ENCODE data around the gene PRSS8.
A peak's percentile ranks its signal among the peaks of the same experiment; 100 is the strongest.
"Not testable (repeated sequence)": the region's sequence is repeated elsewhere in the genome, so short reads cannot be mapped to it uniquely, and the experiment has no call there.

The PRSS8 gene
- 0 to 0.04 (median 0) reads per million in 3 experiments for total RNA-seq

DNA sequence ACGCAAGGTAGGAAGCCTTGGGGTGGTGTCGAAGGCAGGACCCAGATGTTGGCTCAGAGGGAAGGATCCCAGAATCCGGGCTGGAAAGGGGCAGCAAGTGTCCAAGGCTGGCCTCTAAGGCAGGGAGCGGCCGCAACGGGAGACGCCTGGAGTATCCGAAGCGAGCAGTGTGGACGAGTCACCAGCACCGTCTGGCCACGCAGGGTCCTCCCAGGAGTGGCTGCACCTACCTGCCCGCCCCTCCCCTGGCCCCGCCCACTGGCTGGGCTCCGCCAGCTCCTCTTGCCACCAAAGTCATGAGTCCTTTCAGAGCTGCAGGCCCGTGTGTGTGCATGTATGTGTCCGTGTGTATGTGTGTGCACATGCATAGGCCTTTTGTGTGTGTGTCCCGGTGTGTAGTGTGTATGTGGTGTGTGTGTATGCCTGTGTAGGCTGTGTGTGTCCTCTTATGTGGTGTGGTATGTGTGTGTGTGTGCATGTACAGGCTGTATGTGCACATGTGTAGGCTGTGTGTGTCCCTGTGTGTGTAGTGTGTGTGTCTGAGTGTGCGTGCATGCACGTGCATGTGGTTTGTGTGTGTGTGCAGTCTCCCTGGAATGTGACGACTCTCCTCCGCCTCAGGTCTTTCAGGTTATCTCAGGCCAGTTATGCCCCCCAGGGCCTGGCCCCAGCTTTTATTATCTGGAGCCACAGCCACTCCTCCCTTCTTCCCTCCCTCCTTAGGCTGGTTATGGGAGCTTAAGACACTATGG is at the start of gene PRSS8:
TSS of gene PRSS8 (minus strand) at position 193 of the 752 bp plus-strand sequence. CDS start 229 bp downstream, outside the sequence.
- DNase-seq, result no peak

DNA sequence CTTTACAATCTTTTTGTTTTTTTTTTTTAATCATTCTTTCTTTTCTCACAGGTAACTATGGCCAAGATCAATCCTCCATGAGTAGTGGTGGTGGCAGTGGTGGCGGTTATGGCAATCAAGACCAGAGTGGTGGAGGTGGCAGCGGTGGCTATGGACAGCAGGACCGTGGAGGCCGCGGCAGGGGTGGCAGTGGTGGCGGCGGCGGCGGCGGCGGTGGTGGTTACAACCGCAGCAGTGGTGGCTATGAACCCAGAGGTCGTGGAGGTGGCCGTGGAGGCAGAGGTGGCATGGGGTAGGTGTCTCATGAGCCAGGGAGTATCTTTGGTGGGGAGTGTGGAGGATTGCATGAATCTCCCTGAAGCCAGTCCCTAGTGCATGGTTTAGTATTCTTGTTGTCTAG is 49.4 kb upstream of the PRSS8 start:
- no peak for DNase-seq

DNA sequence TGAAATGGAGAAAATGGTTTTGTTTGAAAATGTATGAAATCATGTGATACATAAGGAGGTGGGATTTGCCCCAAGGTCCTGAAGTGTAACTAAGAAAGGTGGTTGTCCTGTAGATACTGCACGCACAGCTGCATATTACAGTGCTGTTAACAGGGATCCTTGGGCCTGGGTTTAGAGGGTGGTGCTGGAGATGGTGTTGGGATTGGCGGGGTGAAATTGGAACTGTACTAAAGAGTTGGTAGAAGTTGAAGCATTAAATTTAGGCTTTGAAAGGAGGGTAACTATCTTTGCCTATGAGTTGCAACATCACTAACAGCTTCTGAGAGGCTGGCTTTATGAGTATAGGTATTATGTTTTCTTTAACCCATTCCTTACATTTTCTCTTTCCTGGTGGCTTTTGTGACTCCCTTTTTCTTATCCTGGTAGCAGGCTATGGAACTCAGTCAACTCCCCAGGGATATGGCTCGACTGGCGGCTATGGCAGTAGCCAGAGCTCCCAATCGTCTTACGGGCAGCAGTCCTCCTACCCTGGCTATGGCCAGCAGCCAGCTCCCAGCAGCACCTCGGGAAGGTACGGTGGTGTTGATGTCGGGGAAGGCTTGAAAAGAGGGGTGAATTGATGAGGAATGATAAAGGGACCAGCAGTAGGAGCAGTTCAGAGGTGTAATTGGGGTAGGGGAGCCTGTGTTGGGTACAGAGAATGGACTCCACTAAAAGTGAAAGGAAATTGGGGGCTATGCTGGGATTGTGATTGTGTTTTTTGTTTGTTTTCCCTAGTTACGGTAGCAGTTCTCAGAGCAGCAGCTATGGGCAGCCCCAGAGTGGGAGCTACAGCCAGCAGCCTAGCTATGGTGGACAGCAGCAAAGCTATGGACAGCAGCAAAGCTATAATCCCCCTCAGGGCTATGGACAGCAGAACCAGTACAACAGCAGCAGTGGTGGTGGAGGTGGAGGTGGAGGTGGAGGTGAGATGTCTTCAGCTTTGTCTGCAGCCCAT is 48.2 kb upstream of the PRSS8 start:
- DNase-seq, result no peak

DNA sequence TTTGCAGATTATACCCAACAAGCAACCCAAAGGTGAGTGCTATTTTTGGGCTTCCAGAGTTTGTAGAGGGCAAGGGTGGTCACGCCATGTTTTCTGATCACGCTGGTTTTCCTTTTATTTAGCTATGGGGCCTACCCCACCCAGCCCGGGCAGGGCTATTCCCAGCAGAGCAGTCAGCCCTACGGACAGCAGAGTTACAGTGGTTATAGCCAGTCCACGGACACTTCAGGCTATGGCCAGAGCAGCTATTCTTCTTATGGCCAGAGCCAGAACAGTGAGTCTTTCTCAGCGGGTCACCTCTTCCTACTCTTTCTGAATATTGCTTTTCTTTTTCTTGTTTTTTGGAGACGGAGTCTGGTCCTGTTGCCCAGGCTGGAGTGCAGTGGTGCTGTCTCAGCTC is 46.9 kb upstream of the PRSS8 start:
- no peak for DNase-seq

DNA sequence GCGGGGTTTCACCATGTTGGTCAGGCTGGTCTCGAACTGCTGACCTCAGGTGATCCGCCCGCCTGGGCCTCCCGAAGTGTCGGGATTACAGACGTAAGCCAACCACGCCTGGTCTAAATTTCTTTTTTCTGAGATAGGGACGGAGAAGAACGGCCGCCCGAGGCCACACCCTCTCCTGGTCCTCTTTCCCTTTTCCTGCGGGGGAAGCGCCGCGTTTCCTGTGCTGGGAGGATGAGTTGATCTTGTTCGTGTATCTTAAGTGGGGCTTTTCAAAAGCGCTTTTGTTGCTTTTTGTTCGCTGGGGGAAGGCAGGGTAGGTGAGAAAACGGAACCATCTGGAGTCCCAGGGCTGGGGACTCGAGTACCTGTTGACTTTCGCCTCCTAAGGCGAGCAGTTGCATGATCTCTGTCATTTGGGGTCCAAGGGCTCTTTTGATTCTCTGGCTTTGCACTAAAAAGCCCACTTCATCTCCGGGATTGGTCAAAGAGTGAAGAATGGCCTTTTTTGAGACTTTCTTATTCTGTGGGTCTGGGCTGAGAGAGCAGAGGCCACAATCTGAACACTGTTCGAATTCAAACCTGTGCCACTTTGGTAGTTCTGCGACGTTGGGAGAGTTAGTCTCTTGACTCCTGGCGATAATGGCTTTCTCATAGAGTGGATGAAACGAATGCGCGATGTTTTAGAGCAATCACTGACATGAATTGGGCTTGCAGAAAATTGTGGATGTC is 45.7 kb upstream of the PRSS8 start:
- no peak for DNase-seq

DNA sequence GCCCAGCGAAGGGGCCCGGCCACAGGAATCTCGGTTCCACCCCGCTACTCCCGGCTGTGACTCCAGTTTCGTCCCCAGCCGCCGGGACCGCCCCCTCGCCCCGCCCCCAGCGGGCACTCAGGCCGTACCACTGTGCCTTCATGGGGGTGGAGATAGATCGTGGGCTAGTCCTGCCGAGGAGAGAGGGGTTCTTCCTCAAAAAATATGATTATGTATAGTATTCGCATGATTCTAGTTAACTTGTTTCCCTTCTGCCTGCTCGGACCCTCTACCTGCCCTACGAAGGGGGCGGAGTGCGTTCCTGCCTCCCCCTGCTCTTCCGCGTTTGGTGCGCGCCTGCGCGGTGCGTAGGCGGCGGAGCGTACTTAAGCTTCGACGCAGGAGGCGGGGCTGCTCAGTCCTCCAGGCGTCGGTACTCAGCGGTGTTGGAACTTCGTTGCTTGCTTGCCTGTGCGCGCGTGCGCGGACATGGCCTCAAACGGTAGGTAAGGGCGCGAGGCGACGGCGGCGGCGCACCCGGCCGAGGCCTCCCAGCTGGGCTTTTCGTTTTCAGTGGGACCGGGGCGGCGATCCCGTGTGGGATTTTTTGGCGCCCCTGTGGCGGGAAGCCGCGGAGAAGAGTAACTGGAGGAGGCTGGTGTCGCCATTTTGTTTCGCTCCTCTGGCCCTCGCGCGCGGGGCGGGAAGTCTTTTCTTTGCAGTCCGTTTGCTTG is 44.4 kb upstream of the PRSS8 start, which contains the start of gene FUS:
TSS of gene FUS (plus strand) at position 393 of the 713 bp plus-strand sequence. CDS start at position 469, 76 bp downstream.
- DNase-seq, result peak; percentile 91

DNA sequence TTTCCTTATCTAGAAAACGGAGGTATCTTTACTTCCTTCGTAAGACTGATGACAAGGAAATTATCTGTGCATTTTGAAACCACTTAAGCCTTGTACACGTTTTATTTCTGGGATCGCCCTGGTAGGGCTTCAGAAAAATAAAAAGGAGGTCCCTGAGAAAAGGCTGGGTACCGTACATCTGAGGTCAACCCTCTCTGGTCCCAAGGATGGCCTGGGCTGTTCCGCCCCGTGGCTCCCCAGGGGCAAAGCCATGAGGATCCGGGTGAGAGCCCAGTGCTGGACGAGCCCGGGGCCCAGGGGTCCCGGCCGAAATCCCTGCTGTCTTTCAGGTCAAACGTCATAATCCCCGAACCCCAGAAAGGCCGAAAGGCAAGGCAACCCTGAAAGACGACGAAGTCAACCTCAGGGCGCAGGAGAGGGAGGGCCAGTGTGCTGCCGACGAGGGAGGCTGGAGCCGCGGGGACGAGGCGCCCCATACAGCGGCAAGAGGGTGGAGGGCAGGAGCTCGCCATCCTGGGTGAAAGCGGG is 43.8 kb upstream of the PRSS8 start:
- no peak for DNase-seq

DNA sequence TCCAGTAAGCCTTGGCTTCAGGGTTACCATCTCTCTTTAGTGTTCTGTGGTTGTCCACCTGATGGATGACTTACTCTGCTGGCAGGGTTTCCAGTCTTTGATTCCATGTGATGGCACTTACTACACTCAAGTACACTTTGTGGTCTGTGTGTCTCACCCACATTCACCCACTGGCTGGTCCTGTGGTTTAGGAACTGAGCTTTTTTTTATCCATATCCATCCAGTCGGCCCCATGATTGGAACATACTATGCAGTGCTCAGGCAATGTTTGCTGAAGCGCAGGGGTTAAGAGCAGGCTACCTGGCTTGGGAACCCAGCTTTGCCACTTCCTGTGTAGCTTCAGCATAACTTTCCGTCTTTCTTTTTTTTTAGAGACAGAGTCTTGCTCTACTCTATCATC is 41.6 kb upstream of the PRSS8 start:
- DNase-seq, result peak; percentile 61

DNA sequence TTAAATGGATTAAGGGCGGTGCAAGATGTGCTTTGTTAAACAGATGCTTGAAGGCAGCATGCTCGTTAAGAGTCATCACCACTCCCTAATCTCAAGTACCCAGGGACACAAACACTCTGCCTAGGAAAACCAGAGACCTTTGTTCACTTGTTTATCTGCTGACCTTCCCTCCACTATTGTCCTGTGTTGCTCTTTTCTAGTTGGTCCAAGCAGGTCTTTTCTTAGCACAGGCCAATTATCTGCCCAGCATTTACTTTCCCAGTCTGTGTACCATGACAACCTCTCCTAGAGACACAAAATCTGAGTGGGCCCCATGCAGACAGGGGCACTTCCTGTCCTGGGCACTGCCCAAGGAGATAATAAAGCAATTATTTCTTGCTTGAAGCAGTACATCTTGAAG is 34.5 kb upstream of the PRSS8 start:
- not testable (repeated sequence) for DNase-seq

DNA sequence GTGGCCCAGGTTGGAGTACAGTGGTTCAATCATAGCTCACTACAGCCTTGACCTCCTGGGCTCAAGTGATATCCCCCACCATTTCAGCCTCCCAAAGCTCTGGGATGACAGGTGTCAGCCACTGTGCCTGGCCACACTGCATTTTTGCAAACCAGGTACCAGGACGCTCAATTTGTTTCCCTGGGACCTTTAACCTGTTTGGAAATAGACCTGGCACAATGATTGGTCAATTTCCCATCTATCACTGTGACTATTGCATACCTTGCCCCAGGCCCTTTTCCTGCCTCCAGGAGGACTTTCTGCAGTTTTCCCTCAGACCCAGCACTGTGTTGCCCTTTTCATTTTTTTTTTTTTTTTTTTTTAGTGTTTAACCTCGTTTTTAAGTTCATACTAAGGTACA is 33.3 kb upstream of the PRSS8 start:
- no peak for DNase-seq

DNA sequence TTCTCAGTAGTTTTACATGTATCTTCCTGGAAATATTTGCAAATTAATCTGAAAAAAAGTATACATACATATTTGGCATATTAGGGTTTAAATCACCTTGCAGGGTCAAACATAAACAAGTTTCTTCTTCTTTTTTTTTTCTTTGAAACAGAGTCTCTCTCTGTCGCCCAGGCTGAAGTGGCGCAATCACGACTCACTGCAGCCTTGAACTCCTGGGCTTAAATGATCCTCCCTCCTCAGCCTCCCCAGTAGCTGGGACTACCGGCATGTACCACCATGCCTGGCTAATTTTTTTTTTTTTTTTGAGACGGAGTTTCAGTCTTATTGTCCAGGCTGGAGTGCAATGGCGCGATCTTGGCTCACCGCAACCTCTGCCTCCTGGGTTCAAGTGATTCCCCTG is 31.8 kb upstream of the PRSS8 start:
- DNase-seq, result no peak

DNA sequence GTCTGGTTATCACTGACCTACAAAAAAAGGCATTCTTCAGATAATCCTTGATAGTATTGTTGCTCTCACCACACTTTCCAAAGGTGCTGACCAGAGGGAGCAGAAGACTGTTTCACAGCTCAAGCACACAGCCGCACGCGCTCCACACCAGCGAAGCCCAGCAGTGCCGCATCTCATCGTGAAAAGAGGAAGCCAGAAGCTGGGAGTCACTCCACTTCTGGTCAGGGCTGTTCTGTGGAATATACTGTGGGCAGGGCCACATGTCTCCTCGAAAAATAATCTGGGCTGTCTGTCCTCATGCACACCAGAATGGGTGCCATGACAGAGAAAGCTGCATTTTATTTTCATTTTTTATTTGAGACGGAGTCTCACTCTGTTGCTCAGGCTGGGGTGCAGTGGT is 21.6 kb upstream of the PRSS8 start:
- DNase-seq, result no peak

DNA sequence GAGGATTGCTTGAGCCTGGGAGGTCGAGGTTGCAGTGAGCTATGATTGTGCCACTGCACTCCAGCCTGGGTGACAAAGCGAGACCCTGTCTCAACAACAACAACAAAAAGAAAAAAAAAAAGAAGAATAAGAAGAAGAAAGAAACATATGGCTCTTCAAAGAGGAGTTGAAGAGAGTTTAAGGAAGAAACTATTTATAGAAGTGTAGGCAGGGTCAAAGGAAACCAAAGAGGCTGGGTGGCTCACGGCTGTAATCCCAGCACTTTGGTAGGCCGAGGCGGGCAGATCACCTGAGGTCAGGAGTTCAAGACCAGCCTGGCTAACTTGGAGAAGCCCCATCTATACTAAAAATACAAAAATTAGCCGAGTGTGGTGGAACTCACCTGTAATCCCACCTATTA is 15.4 kb upstream of the PRSS8 start:
- DNase-seq, result not testable (repeated sequence)

DNA sequence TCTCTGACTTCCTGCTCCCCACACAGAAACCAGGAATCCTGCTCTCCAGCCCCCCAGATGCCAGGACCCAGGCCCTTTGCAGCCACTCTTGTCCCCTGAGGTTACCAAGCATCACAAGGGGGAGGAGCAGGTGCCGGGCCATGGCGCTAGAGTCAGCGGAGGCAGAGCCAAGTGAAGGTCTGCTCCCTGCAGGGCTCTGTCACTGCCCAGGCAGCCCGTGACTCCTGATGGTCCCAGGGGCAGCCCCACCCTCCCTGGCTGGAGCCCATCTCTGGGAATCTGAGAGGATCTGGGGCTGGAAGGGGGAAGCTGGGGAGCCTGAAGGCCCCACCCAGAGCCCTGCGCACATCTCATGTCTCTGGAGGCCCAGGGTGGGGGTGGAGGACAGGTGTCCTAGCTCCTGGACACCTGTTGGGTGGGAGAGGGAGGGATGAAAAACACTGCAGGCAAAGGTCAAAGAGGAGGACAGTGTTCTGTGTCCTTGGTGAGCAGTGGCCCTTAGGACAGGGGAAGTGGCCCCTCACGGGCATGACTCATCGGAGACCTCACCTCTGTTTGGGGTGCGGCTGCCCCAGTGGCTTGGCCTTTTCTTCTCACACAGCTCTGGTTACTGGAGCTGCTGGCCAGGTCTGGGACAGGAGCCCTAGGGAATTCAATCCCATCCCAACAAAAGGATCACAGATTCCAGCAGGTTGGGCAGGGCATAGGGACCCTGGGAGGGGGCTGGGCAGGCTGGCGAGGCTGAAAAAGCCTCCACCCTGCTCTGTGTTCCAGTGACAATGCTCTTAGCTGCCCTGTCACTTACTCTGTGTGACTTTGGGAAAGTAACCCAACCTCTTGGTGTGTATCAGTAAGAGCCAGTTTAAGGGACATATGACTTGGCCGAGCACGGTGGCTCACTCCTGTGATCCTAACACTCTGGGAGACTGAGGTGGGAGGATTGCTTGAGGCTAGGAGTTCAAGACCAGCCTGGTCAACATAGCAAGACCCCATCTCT is 14.7 kb upstream of the PRSS8 start, which contains the start of gene PRSS36:
TSS of gene PRSS36 (minus strand) at position 173 of the 997 bp plus-strand sequence. CDS start at position 142, 31 bp downstream.
- no peak for DNase-seq

DNA sequence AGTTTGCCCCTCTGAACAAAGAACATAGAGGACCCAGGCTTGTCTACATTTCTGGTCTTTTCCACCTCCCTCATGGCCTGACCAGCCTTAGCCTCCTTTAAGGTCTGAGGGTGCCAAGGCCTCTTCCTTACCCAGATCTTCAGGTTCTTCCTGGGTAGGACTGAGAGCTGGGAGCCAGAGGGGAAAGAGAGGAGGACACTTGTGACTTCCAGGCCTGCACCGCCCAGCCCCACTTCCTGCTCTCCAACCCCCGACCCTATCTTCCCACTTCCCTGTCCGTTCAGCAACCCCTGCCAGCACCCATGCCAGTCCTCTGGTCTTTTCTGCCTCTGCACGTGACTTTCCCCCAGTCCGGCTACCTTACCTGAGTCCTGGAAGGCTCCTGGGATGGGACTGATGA is 13.8 kb upstream of the PRSS8 start:
- DNase-seq, result no peak

DNA sequence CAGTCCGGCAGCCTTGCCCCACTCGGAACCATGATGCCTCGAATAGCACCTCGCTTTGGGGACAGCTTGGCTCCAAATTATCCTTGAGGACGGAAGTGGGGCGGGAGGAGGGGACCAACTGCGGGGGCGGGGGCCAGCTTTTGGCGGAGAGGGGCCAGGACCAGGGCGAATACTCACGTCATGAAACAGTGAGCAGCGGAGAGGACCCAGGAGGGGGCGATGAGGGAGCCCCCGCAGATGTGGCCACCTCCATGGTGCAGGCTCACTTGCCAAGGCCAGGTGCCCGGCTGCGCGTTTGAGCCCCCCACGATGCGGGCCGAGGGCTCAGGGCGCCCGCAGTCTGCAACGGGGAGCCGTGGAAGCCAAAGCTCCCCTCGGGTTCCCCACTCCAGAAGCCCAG is 13.4 kb upstream of the PRSS8 start:
- DNase-seq, result no peak

DNA sequence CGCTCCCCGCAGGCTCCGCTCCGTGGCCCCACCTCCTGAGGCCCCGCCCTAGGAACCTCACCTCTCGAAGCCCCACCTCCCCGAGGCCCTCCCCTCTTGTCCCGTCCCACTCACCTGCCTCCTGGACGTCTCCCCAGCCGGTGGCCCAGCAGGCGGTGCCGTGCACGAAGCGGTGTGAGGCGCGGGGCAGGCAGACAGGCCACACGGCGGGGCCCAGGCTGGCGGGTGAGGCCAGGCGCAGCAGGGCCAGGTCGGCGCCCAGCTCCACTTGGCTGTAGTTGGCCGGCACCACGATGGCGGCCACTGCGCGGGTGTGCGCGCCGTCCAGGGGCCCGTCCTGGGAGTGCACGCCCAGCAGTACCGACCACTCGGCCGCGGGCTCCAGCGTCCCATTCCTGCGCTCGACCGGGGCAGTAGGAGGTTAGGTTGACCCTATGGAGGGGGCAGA is 12.8 kb upstream of the PRSS8 start:
- DNase-seq, result no peak

DNA sequence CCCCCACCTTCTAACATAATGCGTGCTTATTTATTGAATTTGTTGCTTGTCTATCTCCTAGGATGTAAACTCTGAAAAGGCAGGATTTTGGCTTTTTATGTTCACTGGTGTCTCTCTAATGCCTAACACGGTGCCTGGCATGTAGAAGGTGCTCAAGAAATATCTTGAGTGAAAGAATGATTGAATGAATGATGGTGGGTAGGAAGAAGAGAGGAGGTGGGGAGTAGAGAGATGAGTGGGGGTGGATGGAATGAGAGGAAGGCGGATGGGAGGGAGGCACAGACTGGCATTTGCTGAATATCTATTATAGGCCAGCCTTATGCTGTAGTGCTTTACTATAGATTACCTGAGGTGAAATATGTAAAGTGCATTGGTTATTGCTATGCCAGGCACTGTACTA is 12.0 kb upstream of the PRSS8 start:
- no peak for DNase-seq

DNA sequence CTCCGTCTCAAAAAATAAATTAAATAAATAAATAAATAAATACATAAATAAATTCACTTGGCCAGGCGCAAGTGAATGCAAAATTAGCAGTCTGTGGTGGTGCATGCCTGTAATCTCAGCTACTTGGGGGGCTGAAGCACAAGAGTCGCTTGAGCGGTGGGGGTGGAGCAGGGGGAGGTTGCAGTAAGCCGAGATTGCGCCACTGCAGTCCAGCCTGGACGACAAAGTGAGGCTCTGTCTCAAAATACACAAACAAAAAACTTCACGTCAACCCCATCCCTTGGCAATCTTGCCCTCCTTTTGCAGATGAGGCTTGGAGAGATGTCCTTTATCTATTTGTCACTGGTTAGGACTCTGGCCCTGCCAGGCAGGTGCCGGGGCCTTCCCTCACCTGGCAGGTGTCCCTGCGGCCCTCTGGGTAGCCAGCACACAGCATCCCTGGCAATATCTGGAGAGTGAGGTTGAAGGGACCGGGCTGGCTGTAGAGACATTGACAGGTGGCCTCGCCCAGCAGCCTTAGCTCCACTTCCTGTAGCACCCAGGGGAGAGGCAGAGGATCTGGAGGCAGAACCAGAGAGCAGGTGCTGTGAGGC is 10.0 kb upstream of the PRSS8 start:
- DNase-seq, result no peak

DNA sequence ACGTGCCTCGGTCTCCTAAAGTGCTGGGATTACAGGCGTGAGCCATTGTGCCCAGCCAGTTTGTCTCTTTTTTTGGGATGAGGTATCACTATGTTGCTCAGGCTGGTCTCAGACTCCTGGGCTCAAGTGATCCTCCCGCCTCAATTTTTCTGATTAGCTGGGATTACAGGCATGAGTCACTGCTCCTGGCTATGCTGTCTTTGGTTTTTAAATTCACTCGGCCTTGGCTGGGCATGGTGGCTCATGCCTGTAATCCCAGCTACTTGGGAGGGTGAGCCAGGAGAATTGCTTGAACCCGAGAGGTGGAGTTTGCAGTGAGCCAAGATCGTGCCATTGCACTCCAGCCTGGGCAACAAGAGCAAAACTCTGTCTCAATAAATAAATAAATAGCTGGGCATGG is 8.9 kb upstream of the PRSS8 start:
- DNase-seq, result not testable (repeated sequence)
